Muscle layer of colon (tissue), 2 donors: ENCODE results near the gene CYP4F11.

Experiments used
- H3K27ac ChIP-seq: one replicate; pipeline ENCODE4 v1.7.0; 2013; ENCODE audit warnings: low read depth, mild to moderate bottlenecking, low read length, moderate library complexity
- H3K27me3 ChIP-seq, 2 donors: one replicate each; pipeline ENCODE4 v1.7.0; 2013; ENCODE audit warnings: low read length in 2 of 2, mild to moderate bottlenecking in 2 of 2; ENCODE audit not compliant: insufficient read depth in 2 of 2, control insufficient read depth in 1 of 2
- H3K36me3 ChIP-seq: one replicate; pipeline ENCODE4 v1.7.0; 2013; ENCODE audit warnings: mild to moderate bottlenecking, low read length; ENCODE audit not compliant: insufficient read depth
- H3K4me1 ChIP-seq: one replicate; pipeline ENCODE4 v1.7.0; 2013; ENCODE audit warnings: mild to moderate bottlenecking, low read length; ENCODE audit not compliant: insufficient read depth
- H3K4me3 ChIP-seq, 2 donors: one replicate each; pipeline ENCODE4 v1.7.0; 2013; ENCODE audit warnings: low read length in 2 of 2, low read depth in 1 of 2, mild to moderate bottlenecking in 1 of 2, moderate library complexity in 1 of 2
- H3K9ac ChIP-seq: one replicate; pipeline ENCODE4 v1.7.0; 2013; ENCODE audit warnings: low read length
- H3K9me3 ChIP-seq: one replicate; pipeline ENCODE4 v1.7.0; 2013; ENCODE audit warnings: mild to moderate bottlenecking, low read length
- donor health status: abdominal sarcoma.
- donor health status: Adenocarcinoma of cecum.

The CYP4F11 gene

DNA sequence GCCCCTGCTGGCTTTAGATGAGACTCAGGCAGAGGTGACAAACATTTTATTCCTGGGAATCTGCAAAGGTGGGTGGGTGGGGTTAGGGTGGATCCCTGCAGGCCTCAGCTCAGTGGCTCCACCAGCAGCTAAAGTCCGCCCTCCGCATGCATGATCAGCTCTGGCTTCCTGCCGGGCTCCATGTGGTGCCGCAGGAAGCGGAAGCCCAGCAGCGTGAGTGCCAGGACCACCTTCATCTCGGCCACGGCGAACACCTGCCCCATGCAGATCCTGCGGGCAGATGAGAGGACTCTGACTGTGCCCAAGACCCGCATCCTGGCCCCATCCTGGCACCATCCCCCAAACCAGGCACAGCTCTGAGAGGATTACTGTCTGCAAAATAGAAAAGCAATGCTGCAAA, 62.8 kb downstream of the CYP4F11 start:
- Histone ChIP-seq H3K9me3 (no peaks in the 10 kb centered on the region), H3K9ac (no peak overlapping the region), H3K27ac (no peak overlapping the region), H3K4me3 (no peak overlapping the region), H3K27me3 (peaks cover 0 to 6% of the 10 kb centered on the region in 2 donors), H3K4me1 (no peaks in the 10 kb centered on the region), H3K36me3 (no peaks in the 10 kb centered on the region)

DNA sequence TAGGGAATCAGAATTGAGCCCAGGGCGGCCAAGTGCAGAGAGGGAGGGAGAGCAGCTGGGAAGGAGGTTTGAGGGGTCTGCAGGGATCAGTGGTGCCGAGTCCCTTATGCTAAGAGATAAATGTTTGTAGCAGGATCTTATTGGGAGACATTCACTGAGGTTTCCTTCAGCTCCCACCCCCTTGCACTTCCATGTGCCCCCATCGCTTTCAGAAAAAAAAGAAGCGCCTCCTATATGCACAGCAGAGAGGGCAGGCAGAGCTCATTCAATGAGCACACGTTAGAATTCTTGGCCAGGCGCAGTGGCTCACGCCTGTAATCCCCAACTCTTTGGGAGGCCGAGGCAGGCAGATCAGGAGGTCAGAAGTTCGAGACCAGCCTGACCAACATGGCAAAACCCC, 64.5 kb downstream of the CYP4F11 start:
- H3K9me3 ChIP-seq = no peaks in the 10 kb centered on the region
- H3K4me3 ChIP-seq = no peak overlapping the region
- no peak overlapping the region for H3K27ac ChIP-seq
- H3K27me3 ChIP-seq = peaks cover 0 to 6% of the 10 kb centered on the region in 2 donors
- H3K9ac ChIP-seq = no peak overlapping the region
- H3K36me3 ChIP-seq = no peaks in the 10 kb centered on the region
- no peaks in the 10 kb centered on the region for H3K4me1 ChIP-seq

DNA sequence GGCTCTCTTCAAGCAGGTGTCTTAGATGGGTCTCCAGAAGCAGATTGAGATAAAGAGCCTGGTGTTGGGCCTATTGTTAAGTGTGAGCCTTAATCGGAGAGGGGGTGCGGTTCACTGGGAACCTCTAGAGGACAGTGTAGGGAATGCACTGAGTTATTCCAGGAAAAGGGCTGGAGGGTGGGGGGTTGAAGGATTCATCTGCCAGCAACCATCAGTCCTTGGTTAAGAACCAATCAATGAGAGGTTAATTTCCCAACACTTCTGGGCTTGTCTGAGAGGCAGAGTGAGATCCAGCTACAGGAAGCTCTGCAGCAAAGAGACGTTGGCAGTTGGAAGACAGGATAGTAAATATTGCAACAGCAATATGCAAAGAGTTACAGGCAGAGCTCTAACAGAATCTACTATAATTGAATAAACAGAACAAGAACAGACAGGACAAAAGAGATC, 65.2 kb downstream of the CYP4F11 start:
- Histone ChIP-seq H3K27me3 (peaks cover 0 to 6% of the 10 kb centered on the region in 2 donors), H3K9ac (no peak overlapping the region), H3K36me3 (no peaks in the 10 kb centered on the region), H3K9me3 (no peaks in the 10 kb centered on the region), H3K4me3 (no peak overlapping the region), H3K27ac (no peak overlapping the region), H3K4me1 (no peaks in the 10 kb centered on the region)

DNA sequence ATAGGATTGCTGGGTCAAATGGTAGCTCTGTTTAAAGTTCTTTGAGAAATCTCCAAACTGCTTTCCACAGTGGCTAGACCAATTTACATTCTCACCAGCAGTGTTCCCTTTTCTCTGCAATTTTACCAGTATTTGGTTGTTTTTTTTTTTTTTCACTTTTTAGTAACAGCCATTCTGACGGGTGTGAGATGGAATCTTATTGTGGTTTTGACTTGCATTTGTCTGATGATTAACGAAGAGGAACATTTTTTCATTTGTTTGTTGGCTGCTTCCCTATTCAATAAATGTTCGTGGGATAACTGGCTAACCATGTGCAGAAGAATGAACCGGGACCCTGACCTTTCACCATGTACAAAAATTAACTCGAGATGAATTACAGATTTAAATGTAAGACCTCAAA, 67.7 kb downstream of the CYP4F11 start:
- Histone ChIP-seq H3K9me3 (no peaks in the 10 kb centered on the region), H3K9ac (no peak overlapping the region), H3K27ac (no peak overlapping the region), H3K4me1 (no peaks in the 10 kb centered on the region), H3K4me3 (no peak overlapping the region), H3K27me3 (peaks cover 0 to 12% of the 10 kb centered on the region in 2 donors), H3K36me3 (no peaks in the 10 kb centered on the region)

DNA sequence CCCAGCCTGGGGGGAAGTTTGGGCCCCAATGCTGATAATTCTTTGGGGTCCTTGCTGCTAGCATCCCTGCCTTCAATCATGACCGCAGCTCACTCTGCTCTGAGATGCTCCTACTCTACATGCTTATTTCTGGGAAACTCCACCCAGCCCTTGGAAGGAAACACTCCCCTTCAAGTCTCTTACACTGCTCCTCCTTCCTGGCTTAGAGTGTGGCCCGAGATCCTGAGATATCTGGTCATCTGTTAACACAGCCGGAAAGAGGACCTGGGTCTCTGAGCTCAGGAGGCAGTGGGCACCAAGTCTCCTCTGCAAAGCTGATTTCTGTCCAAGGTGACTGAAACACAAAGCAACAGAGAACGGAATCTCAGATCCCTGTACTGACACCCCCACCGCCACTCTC, 69.5 kb downstream of the CYP4F11 start:
- no peaks in the 10 kb centered on the region for H3K36me3 ChIP-seq
- H3K9me3 ChIP-seq = no peaks in the 10 kb centered on the region
- H3K4me3 ChIP-seq = no peak overlapping the region
- H3K27me3 ChIP-seq = peaks cover 0 to 6% of the 10 kb centered on the region in 2 donors
- no peak overlapping the region for H3K27ac ChIP-seq
- no peak overlapping the region for H3K9ac ChIP-seq
- H3K4me1 ChIP-seq = no peaks in the 10 kb centered on the region

DNA sequence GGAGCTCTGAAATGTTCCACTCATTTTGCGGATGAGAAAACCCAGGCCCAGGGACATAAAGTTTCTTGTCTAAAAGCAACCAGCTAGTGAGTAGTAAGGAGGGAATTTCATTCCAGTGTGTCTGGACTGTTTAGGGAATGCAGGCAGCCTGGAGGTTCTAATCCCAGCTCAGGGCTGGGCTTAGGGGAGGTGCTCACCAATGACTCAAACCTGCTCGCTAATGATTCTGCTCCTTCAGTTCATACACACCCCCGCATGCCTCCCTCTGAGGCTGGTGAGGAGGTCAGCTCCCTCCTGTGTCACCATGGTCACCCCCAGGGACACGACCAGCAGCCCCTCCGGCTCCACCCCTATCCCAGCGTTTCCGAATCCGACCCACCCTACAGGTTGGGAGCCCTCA, 71.1 kb downstream of the CYP4F11 start:
- Histone ChIP-seq H3K4me1 (no peaks in the 10 kb centered on the region), H3K27me3 (peaks cover 0 to 6% of the 10 kb centered on the region in 2 donors), H3K27ac (no peak overlapping the region), H3K36me3 (no peaks in the 10 kb centered on the region), H3K9ac (no peak overlapping the region), H3K4me3 (no peak overlapping the region), H3K9me3 (no peaks in the 10 kb centered on the region)

DNA sequence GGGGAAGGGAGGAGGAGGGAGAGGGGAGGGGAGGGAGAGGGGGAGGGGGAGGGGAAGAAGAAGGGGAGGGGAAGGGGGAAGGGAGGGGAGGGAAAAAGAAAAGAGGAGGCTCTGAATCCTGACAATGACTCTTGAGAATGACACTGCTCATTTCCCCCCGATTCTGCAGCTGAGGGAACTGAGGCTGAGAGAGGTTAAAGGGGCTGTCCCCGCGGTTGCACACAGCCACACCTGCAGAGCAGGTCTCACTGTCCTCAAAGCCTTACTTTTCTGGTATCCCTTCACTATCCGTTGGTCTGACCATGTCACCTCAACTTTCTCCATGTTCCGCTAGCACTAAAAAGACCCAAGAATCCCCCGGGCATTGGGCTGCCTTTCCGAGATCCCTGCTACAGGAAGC, 71.9 kb downstream of the CYP4F11 start:
- Histone ChIP-seq H3K27me3 (peaks cover 0 to 6% of the 10 kb centered on the region in 2 donors), H3K27ac (no peak overlapping the region), H3K36me3 (no peaks in the 10 kb centered on the region), H3K4me1 (no peaks in the 10 kb centered on the region), H3K9ac (no peak overlapping the region), H3K9me3 (no peaks in the 10 kb centered on the region), H3K4me3 (no peak overlapping the region)
